K562 (cell line): ENCODE measurements around the gene TMOD3. TPM values are rescaled to one million over a fixed set of nuclear protein-coding genes. Genes with fewer than 3 reads are reported as not detected.

ENCODE experiments used
- CTCF ChIP-seq, 3 experiments: IDR thresholded peaks in 2 of 3; conservative IDR thresholded peaks in 1 of 3; 2 replicates each; pipeline ENCODE4 v1.5.1; 2011 to 2012; ENCODE audit warnings: low read length in 3 of 3, mild to moderate bottlenecking in 3 of 3, control low read depth in 2 of 3, improper control_type of control experiment in 1 of 3, inconsistent platforms in 1 of 3, low read depth in 1 of 3, mixed read lengths in 1 of 3, moderate library complexity in 1 of 3; ENCODE audit not compliant: insufficient read depth in 2 of 3
- EP300 ChIP-seq: IDR thresholded peaks from 2 replicates; pipeline ENCODE4 v1.6.1; 2012; ENCODE audit warnings: low read length, improper control_type of control experiment
- FOS ChIP-seq: IDR thresholded peaks from 3 replicates; pipeline ENCODE4 v1.6.1; 2011; ENCODE audit not compliant: insufficient read length; ENCODE audit errors: extremely low read depth
- GATAD2A ChIP-seq: fragments of 450-650 bp; IDR thresholded peaks from 2 replicates; pipeline ENCODE4 v1.6.1; 2017
- HCFC1 ChIP-seq: IDR thresholded peaks from 2 replicates; pipeline ENCODE4 v1.6.1; 2012; ENCODE audit warnings: low read depth, low read length, improper control_type of control experiment
- HDAC3 ChIP-seq: fragments of 450-650 bp; IDR thresholded peaks from 2 replicates; pipeline ENCODE4 v1.6.1; 2018; ENCODE audit warnings: borderline replicate concordance, mild to moderate bottlenecking, moderate library complexity; ENCODE audit not compliant: partially characterized antibody
- HLTF ChIP-seq: fragments of 450-650 bp; IDR thresholded peaks from 2 replicates; pipeline ENCODE4 v1.6.1; 2016
- HOMEZ ChIP-seq: fragments of 250-450 bp; sonication (Bioruptor Pico); IDR thresholded peaks from 2 replicates; pipeline ENCODE4 v1.4.0; 2020; ENCODE audit warnings: mild to moderate bottlenecking, moderate library complexity
- LEF1 ChIP-seq: fragments of 450-650 bp; IDR thresholded peaks from 2 replicates; pipeline ENCODE4 v1.6.1; 2016; ENCODE audit warnings: mild to moderate bottlenecking
- MEIS2 ChIP-seq: fragments of 450-650 bp; IDR thresholded peaks from 2 replicates; pipeline ENCODE4 v1.6.1; 2014; ENCODE audit warnings: mild to moderate bottlenecking; ENCODE audit not compliant: partially characterized antibody
- MNT ChIP-seq, 2 experiments: fragments of 450-650 bp; conservative IDR thresholded peaks; 2 replicates each; pipeline ENCODE4 v1.6.1; 2017; ENCODE audit warnings: mild to moderate bottlenecking in 2 of 2, moderate library complexity in 2 of 2
- PHF21A ChIP-seq: fragments of 450-650 bp; IDR thresholded peaks from 2 replicates; pipeline ENCODE4 v1.6.1; 2017; ENCODE audit warnings: low read depth, borderline replicate concordance
- SREBF1 ChIP-seq: fragments of 150-350 bp; IDR thresholded peaks from 2 replicates; pipeline ENCODE4 v1.6.1; 2014; ENCODE audit warnings: antibody characterized with exemption, low read depth, low read length, borderline replicate concordance
- SRF ChIP-seq, 2 experiments: fragments of 250-450, 450-650 bp in 1 of 2; sonication (Bioruptor Pico) in 1 of 2; sonication (generic) in 1 of 2; formaldehyde crosslinking; IDR thresholded peaks; 2 replicates each; pipeline versions ENCODE4 v1.5.0 to v1.5.1; 2020 to 2022; ENCODE audit warnings: mild to moderate bottlenecking in 1 of 2, missing genetic modification reagents in 1 of 2
- TCFL5 ChIP-seq: fragments of 250-450 bp; sonication (Bioruptor Pico); conservative IDR thresholded peaks from 2 replicates; pipeline ENCODE4 v1.6.1; 2021; ENCODE audit warnings: mild to moderate bottlenecking, moderate library complexity, matching md5 sums
- YBX1 ChIP-seq: fragments of 450-650 bp; IDR thresholded peaks from 2 replicates; pipeline ENCODE4 v1.7.1; 2016; ENCODE audit warnings: mild to moderate bottlenecking
- ZBTB33 ChIP-seq: sonication (generic); formaldehyde crosslinking; IDR thresholded peaks from 2 replicates; pipeline ENCODE4 v1.8.1; 2023; ENCODE audit warnings: mild to moderate bottlenecking, missing genetic modification reagents
- ZNF174 ChIP-seq: fragments of 250-450 bp; sonication (Bioruptor Pico); IDR thresholded peaks from 2 replicates; pipeline ENCODE4 v1.4.0; 2020; ENCODE audit warnings: mild to moderate bottlenecking
- ZNF511 ChIP-seq: sonication (generic); formaldehyde crosslinking; IDR thresholded peaks from 2 replicates; pipeline ENCODE4 v1.8.0; 2022; ENCODE audit warnings: mild to moderate bottlenecking, missing genetic modification reagents
- ZNF551 ChIP-seq: fragments of 250-450 bp; sonication (Bioruptor Pico); IDR thresholded peaks from 2 replicates; pipeline ENCODE4 v1.5.0; 2021; ENCODE audit warnings: mild to moderate bottlenecking, moderate library complexity
- ZNF76 ChIP-seq: fragments of 250-450 bp; sonication (Bioruptor Pico); IDR thresholded peaks from 2 replicates; pipeline ENCODE4 v1.4.0; 2020; ENCODE audit warnings: mild to moderate bottlenecking, moderate library complexity, borderline replicate concordance
- polyA plus RNA-seq, 8 experiments: library from polyadenylated mRNA; depleted of rRNA in 4 of 8; stranded (reverse) in 5 of 8; unstranded in 3 of 8; fragments of >200 nt; fragmentation: Nextera tagmentation in 2 of 8; fragmentation: Illumina TruSeq in 1 of 8; extraction: Ambion mirVana in 2 of 8; extraction: Trizol in 1 of 8; gene quantifications; 2 replicates each; pipeline versions ENCODE4 v1.2.1 to v1.2.3, GENCODE V29; 2011 to 2014; ENCODE audit warnings: inconsistent platforms in 1 of 8, missing spikeins in 1 of 8
- total RNA-seq, 7 experiments: library from RNA; depleted of rRNA in 6 of 7; stranded (reverse); fragments of >200 nt in 6 of 7; fragmentation: Illumina TruSeq in 2 of 7; extraction: Trizol in 2 of 7; gene quantifications; 2 replicates each; pipeline versions ENCODE4 v1.2.1 to v1.2.3, GENCODE V29; 2011 to 2021; ENCODE audit warnings: low replicate concordance in 1 of 7

Gene TMOD3
- total and polyA plus RNA-seq, 9 of the 15 experiments (the other 6 are each of a cell fraction or from before 2014, with no cell fraction given): 6.8 to 45.0 (median 30.9) TPM

- TF ChIP-seq MNT (conservative IDR thresholded peaks at IDR 0.05) (peak; percentile 60 to 67; a peak in 3 of 4 replicates), HDAC3 (no peak), ZNF76 (CRISPR knock-in tag) (no peak), ZNF174 (CRISPR knock-in tag) (no peak), CTCF (IDR thresholded peaks at IDR 0.05 in 2 of 3, conservative IDR thresholded peaks at IDR 0.05 in 1 of 3; ENCODE audit: insufficient read depth in 2 of 3, low read depth in 1 of 3, low read length in 3 of 3) (no peak), ZNF511 (CRISPR knock-in tag) (0 out of 2 replicates have a peak, but pooled peaks have one; percentile 16), SRF (CRISPR knock-in tag; IDR thresholded peaks at IDR 0.05) (peak in 1 of 2 experiments; percentile 87; a peak in 2 of 4 replicates), FOS (no peak), ZNF551 (CRISPR knock-in tag) (no peak), LEF1 (no peak), ZBTB33 (no peak), EP300 (no peak), HLTF (no peak), PHF21A (no peak), HCFC1 (peak; percentile 92), YBX1 (no peak), GATAD2A (no peak), MEIS2 (no peak), SREBF1 (no peak), HOMEZ (CRISPR knock-in tag) (no peak), TCFL5 (CRISPR knock-in tag) (no peak)
Observed at GRCh38 chr15:51829376-51830275, at the start of gene TMOD3 (continued).
